Type B pancreatic cell (in vitro differentiated cells): ENCODE measurements around the gene ARHGEF7. TPM values are rescaled to one million over a fixed set of nuclear protein-coding genes. Genes with fewer than 3 reads are reported as not detected.

Source experiments
- DNase-seq: peaks from one replicate; pipeline ENCODE4 v3.0.0; 2021; ENCODE audit warnings: mixed read lengths; ENCODE audit not compliant: unreplicated experiment; ENCODE audit errors: extremely low spot score
- H3K27ac Mint-ChIP-seq: 2 replicates; pipeline ENCODE4 v1.8.0; 2021; ENCODE audit warnings: mild to moderate bottlenecking, mixed read lengths
- H3K27me3 Mint-ChIP-seq: 2 replicates; pipeline ENCODE4 v1.8.0; 2021; ENCODE audit warnings: mixed read lengths
- H3K36me3 Mint-ChIP-seq: 2 replicates; pipeline ENCODE4 v1.8.0; 2021; ENCODE audit warnings: mixed read lengths
- H3K4me1 Mint-ChIP-seq: one replicate; pipeline ENCODE4 v1.8.0; 2021; ENCODE audit warnings: mixed read lengths; ENCODE audit not compliant: unreplicated experiment
- H3K4me3 Mint-ChIP-seq: 2 replicates; pipeline ENCODE4 v1.8.0; 2021; ENCODE audit warnings: mild to moderate bottlenecking, mixed read lengths
- H3K9me3 Mint-ChIP-seq: 2 replicates; pipeline ENCODE4 v1.8.0; 2021; ENCODE audit warnings: mixed read lengths
- CTCF ChIP-seq: fragments of 200-600 bp; sonication (generic); conservative IDR thresholded peaks from 2 replicates; pipeline ENCODE4 v1.5.0; 2021; ENCODE audit warnings: antibody characterized with exemption, mild to moderate bottlenecking
- total RNA-seq: library from RNA; stranded (reverse); gene quantifications from 2 replicates; pipeline ENCODE4 v1.2.1, GENCODE V29; 2021; ENCODE audit warnings: low replicate concordance

Gene ARHGEF7
- total RNA-seq, 1 donor from 2014 or later, result 103 TPM

GRCh38 chr13:111354789-111355188, 239.7 kb downstream of the ARHGEF7 start:
- no peaks in the 10 kb centered on the region for H3K9me3 Mint-ChIP-seq
- H3K36me3 Mint-ChIP-seq, result no peaks in the 10 kb centered on the region
- peaks cover 8% of the 10 kb centered on the region for H3K27me3 Mint-ChIP-seq
- no peak for DNase-seq
- H3K4me3 Mint-ChIP-seq, result no peak overlapping the region
- TF ChIP-seq CTCF, result no peak
- no peaks in the 10 kb centered on the region for H3K4me1 Mint-ChIP-seq
- no peak overlapping the region for H3K27ac Mint-ChIP-seq

Other genes with a start within 250 kb of the ARHGEF7 start
- 87.9 and 142 TPM in 2 replicates for gene ANKRD10, start 200.2 kb upstream of the ARHGEF7 start, total RNA-seq
- 0.62 and 0.92 TPM in 2 replicates for gene TEX29, start 205.3 kb downstream of the ARHGEF7 start, total RNA-seq